ENCODE measurements around the gene FXYD6. TPM values are rescaled to one million over a fixed set of nuclear protein-coding genes. Genes with fewer than 3 reads are reported as not detected.

Gene FXYD6
- total and polyA plus RNA-seq, 2 donors (not counting 1 experiment from before 2014, with no cell fraction given) = not detected

- Histone ChIP-seq H3K9me3 (ENCODE audit: control extremely low read depth in 1 of 3, control insufficient read depth in 2 of 3, insufficient read depth in 1 of 3, low read length in 2 of 3) (peaks cover 0 to 3% (median 0%) of the 10 kb centered on the region in 3 donors), H3K4me2 (replicated peaks; ENCODE audit: low read depth, low read length, poor library complexity, severe bottlenecking) (no peak overlapping the region), H3K9ac (ENCODE audit: low read length) (no peak overlapping the region), H3K27ac (ENCODE audit: low read length in 2 of 2) (no peak overlapping the region), H3K36me3 (replicated peaks in 1 of 2; ENCODE audit: control extremely low read depth in 1 of 2, control insufficient read depth in 1 of 2, extremely low read depth in 1 of 2, insufficient read depth in 2 of 2, low read length in 1 of 2) (no peaks in the 10 kb centered on the region), H3K79me2 (ENCODE audit: control insufficient read depth, insufficient read depth, low read length) (no peaks in the 10 kb centered on the region), H3K4me1 (ENCODE audit: control insufficient read depth in 2 of 2, insufficient read depth in 2 of 2, low read length in 2 of 2) (no peaks in the 10 kb centered on the region), H3K4me3 (ENCODE audit: control extremely low read depth in 1 of 5, extremely low read depth in 1 of 5, insufficient read depth in 1 of 5, low read depth in 2 of 5, low read length in 4 of 5) (no peak overlapping the region), H2AFZ (ENCODE audit: insufficient read depth, low read depth, low read length, poor library complexity, severe bottlenecking) (no peak overlapping the region), H4K20me1 (ENCODE audit: control insufficient read depth, insufficient read depth, low read length, poor library complexity, severe bottlenecking) (no peaks in the 10 kb centered on the region), H3K27me3 (replicated peaks in 1 of 4; ENCODE audit: control extremely low read depth in 1 of 4, control insufficient read depth in 3 of 4, insufficient read depth in 4 of 4, low read length in 3 of 4) (peaks cover 0 to 5% (median 0%) of the 10 kb centered on the region in 4 experiments)
- Mint-ChIP-seq H3K4me1 (no peaks in the 10 kb centered on the region), H3K4me3 (no peak overlapping the region), H3K9me3 (ENCODE audit: insufficient read depth) (no peaks in the 10 kb centered on the region), H3K27ac (no peak overlapping the region), H3K27me3 (peaks cover 22% of the 10 kb centered on the region)
- POLR2A ChIA-PET = no interaction called here
- no peak for DNase-seq
- CTCF ChIA-PET = interaction anchor here (1.2 kb wide), 1 partner anchor 85 kb away, joined by 3 read pairs; no protein-coding TSS in a partner anchor
- intact Hi-C loops (cut with micrococcal nuclease) = no loop called here
- ATAC-seq (ENCODE audit: low read depth) = no peak
- 70% methylated on average over 12 of the region's 12 CpGs for WGBS (ENCODE audit: insufficient coverage)
- TF ChIP-seq CTCF (IDR thresholded peaks at IDR 0.05) = no peak
- TF ChIP-seq EZH2 (IDR thresholded peaks at IDR 0.05; ENCODE audit: borderline replicate concordance, insufficient read depth, low read depth, low read length, poor library complexity, severe bottlenecking) = no peak
Observed at GRCh38 chr11:117862019-117862725, 14.3 kb downstream of the FXYD6 start.

All from B cell (primary cell).